GM12892 (cell line): ENCODE results near the gene METTL22.

ENCODE experiments used
- POLR2A ChIP-seq: IDR thresholded peaks from 2 replicates; pipeline ENCODE4 v1.6.1; 2011; ENCODE audit warnings: low read depth, low read length, control low read depth
- TAF1 ChIP-seq: IDR thresholded peaks from 2 replicates; pipeline ENCODE4 v1.6.1; 2011; ENCODE audit warnings: low read depth, mild to moderate bottlenecking, control low read depth, low read length, borderline replicate concordance

DNA sequence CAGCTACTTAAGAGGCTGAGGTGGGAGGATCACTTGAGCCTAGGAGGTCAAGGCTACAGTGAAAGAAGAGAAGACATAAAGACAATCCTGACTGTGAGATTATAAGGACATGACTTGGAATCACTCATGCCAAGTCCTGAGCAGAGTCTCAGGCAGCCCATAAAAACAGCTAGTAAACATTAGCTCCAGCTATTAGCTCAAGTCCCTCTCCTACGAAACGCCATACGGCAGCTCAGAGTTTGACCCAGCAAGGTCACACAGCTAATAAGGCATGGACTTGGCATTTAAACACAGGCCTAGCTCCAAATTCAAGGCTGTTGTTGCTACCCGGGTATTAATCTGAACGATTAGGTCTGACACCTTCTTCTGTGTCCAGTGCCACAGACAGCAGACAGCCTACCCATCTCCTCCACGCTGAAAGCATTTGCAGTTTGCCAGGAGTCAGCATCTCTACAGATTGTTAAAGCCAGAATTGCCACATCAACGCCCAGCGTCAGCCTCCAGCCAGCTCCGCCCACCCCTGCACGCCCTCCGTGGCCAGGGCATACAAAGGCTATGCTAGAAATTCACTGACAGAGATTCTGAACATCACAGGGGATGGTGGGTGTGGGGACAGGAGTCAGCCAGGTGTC, 21.2 kb upstream of the METTL22 start:
- TF ChIP-seq TAF1 (no peak), POLR2A (no peak)
